SK-N-SH (cell line): Measurements from ENCODE around the gene PTPN6. TPM values are rescaled to one million over a fixed set of nuclear protein-coding genes. Genes with fewer than 3 reads are reported as not detected.

Experiments
- polyA plus RNA-seq, 3 experiments: library from polyadenylated mRNA; depleted of rRNA; stranded (reverse); fragments of >200 nt; gene quantifications; 2 replicates each; pipeline ENCODE4 v1.2.3, GENCODE V29; 2012
- small RNA-seq, 7 experiments: library from RNA; depleted of rRNA; stranded (forward); fragments of <200 nt; gene quantifications; one replicate each; pipeline ENCODE3, GENCODE V24; 2012

The PTPN6 gene
- polyA plus RNA-seq, 1 of the 3 experiments (the other 2 are of a cell fraction) = 0.12 TPM

Small RNA genes lying within 50 kb of the gene (small RNA-seq; reads per million reads assigned to genes)
- gene MIR141 (0.40 to 54.3 (median 19.3) reads per million in 7 experiments), gene MIR200C (0.92 to 114 (median 6.8) reads per million in 7 experiments), gene RNU7-1 (0 reads per million in 7 experiments), gene SCARNA12 (0 to 7.4 (median 2.3) reads per million in 7 experiments)

Other genes with a start within 250 kb of the PTPN6 start
- gene COPS7A, start 227.3 kb upstream of the PTPN6 start, polyA plus RNA-seq (2012; rRNA removed) = 191 and 231 TPM in 2 replicates
- 535 and 624 TPM in 2 replicates for gene MLF2, start 198.2 kb upstream of the PTPN6 start, polyA plus RNA-seq (2012; rRNA removed)
- gene PTMS, start 185.0 kb upstream of the PTPN6 start, polyA plus RNA-seq (2012; rRNA removed) = 391 and 661 TPM in 2 replicates
- 0.72 and 1.1 TPM in 2 replicates for gene LAG3, start 178.8 kb upstream of the PTPN6 start, polyA plus RNA-seq (2012; rRNA removed)
- 0.02 TPM in 1 of 2 replicates, not detected in the other for gene CD4, start 161.8 kb upstream of the PTPN6 start, polyA plus RNA-seq (2012; rRNA removed)
- gene GPR162, start 129.5 kb upstream of the PTPN6 start, polyA plus RNA-seq (2012; rRNA removed) = 16.4 and 18.6 TPM in 2 replicates
- 49.5 and 74.6 TPM in 2 replicates for gene P3H3, start 122.9 kb upstream of the PTPN6 start, polyA plus RNA-seq (2012; rRNA removed)
- gene GNB3, start 110.4 kb upstream of the PTPN6 start, polyA plus RNA-seq (2012; rRNA removed) = 12.9 and 13.8 TPM in 2 replicates
- gene CDCA3, start 100.1 kb upstream of the PTPN6 start, polyA plus RNA-seq (2012; rRNA removed) = 33.0 and 34.0 TPM in 2 replicates
- gene USP5, start 99.2 kb upstream of the PTPN6 start, polyA plus RNA-seq (2012; rRNA removed) = 97.2 and 100 TPM in 2 replicates
- gene TPI1, start 83.8 kb upstream of the PTPN6 start, polyA plus RNA-seq (2012; rRNA removed) = 1,175 and 1,316 TPM in 2 replicates
- gene SPSB2, start 78.1 kb upstream of the PTPN6 start, polyA plus RNA-seq (2012; rRNA removed) = 16.9 and 19.6 TPM in 2 replicates
- 11.9 TPM in 2 replicates for gene LRRC23, start 46.5 kb upstream of the PTPN6 start, polyA plus RNA-seq (2012; rRNA removed)
- gene ENO2, start 36.8 kb upstream of the PTPN6 start, polyA plus RNA-seq (2012; rRNA removed) = 50.6 and 56.9 TPM in 2 replicates
- gene ATN1, start 23.4 kb upstream of the PTPN6 start, polyA plus RNA-seq (2012; rRNA removed) = 18.5 and 29.3 TPM in 2 replicates
- not detected in 2 replicates for gene RNU7-1, start 7.5 kb upstream of the PTPN6 start, polyA plus RNA-seq (2012; rRNA removed)
- gene C12orf57, start 7.3 kb upstream of the PTPN6 start, polyA plus RNA-seq (2012; rRNA removed) = 560 and 659 TPM in 2 replicates
- gene PHB2, start 19.3 kb downstream of the PTPN6 start, polyA plus RNA-seq (2012; rRNA removed) = 386 and 447 TPM in 2 replicates
- 77.4 and 82.8 TPM in 2 replicates for gene EMG1, start 19.6 kb downstream of the PTPN6 start, polyA plus RNA-seq (2012; rRNA removed)
- gene LPCAT3, start 67.1 kb downstream of the PTPN6 start, polyA plus RNA-seq (2012; rRNA removed) = 23.8 and 29.2 TPM in 2 replicates
- gene C1S, start 109.4 kb downstream of the PTPN6 start, polyA plus RNA-seq (2012; rRNA removed) = 14.5 and 19.3 TPM in 2 replicates
- 18.7 and 20.1 TPM in 2 replicates for gene C1R, start 141.1 kb downstream of the PTPN6 start, polyA plus RNA-seq (2012; rRNA removed)
- gene C1RL, start 157.9 kb downstream of the PTPN6 start, polyA plus RNA-seq (2012; rRNA removed) = 8.3 and 9.5 TPM in 2 replicates
- 0.06 and 0.12 TPM in 2 replicates for gene RBP5, start 177.5 kb downstream of the PTPN6 start, polyA plus RNA-seq (2012; rRNA removed)
- gene CLSTN3, start 179.0 kb downstream of the PTPN6 start, polyA plus RNA-seq (2012; rRNA removed) = 12.7 and 12.9 TPM in 2 replicates
- gene PEX5, start 238.3 kb downstream of the PTPN6 start, polyA plus RNA-seq (2012; rRNA removed) = 21.6 and 22.6 TPM in 2 replicates